Liver (tissue), 9 donors: Measurements from ENCODE around the gene PRPSAP2. TPM values are rescaled to one million over a fixed set of nuclear protein-coding genes. Genes with fewer than 3 reads are reported as not detected.

Source experiments
- DNase-seq: peaks from one replicate; pipeline ENCODE4 v3.0.0-alpha.2; 2017; ENCODE audit warnings: low spot score
- H3K27ac ChIP-seq, 2 donors: one replicate each; pipeline ENCODE4 v1.7.0; 2013; ENCODE audit warnings: inconsistent platforms in 2 of 2, low read length in 2 of 2, control low read depth in 1 of 2, low read depth in 1 of 2, mild to moderate bottlenecking in 1 of 2
- H3K27me3 ChIP-seq, 4 donors: one replicate each; pipeline versions ENCODE4 v1.6.1 to v1.7.0; 2013; ENCODE audit warnings: low read length in 3 of 4, inconsistent platforms in 1 of 4, mild to moderate bottlenecking in 1 of 4, moderate library complexity in 1 of 4; ENCODE audit not compliant: control insufficient read depth in 4 of 4, insufficient read depth in 4 of 4
- H3K36me3 ChIP-seq, 4 donors: one replicate each; pipeline versions ENCODE4 v1.6.1 to v1.7.0; 2013; ENCODE audit warnings: low read length in 3 of 4, mild to moderate bottlenecking in 3 of 4, low read depth in 1 of 4, moderate library complexity in 1 of 4; ENCODE audit not compliant: control insufficient read depth in 4 of 4, insufficient read depth in 3 of 4
- H3K4me1 ChIP-seq, 4 donors: one replicate each; pipeline versions ENCODE4 v1.6.1 to v1.7.0; 2013; ENCODE audit warnings: low read length in 3 of 4, mild to moderate bottlenecking in 3 of 4, moderate library complexity in 1 of 4; ENCODE audit not compliant: control insufficient read depth in 4 of 4, insufficient read depth in 4 of 4
- H3K4me3 ChIP-seq, 3 donors: one replicate each; pipeline versions ENCODE4 v1.6.1 to v1.7.0; 2013; ENCODE audit warnings: low read length in 3 of 3, control low read depth in 1 of 3, low read depth in 1 of 3, mild to moderate bottlenecking in 1 of 3
- H3K9ac ChIP-seq, 2 donors: one replicate each; pipeline ENCODE4 v1.7.0; 2013; ENCODE audit warnings: low read length in 2 of 2, mild to moderate bottlenecking in 2 of 2, moderate library complexity in 2 of 2, control low read depth in 1 of 2, low read depth in 1 of 2
- H3K9me3 ChIP-seq, 4 donors: one replicate each; pipeline versions ENCODE4 v1.6.1 to v1.7.0; 2013; ENCODE audit warnings: low read length in 3 of 4; ENCODE audit not compliant: control insufficient read depth in 4 of 4
- FOXA1 ChIP-seq: IDR thresholded peaks from 2 replicates; pipeline ENCODE4 v1.6.1; 2016; ENCODE audit warnings: antibody characterized with exemption
- FOXA2 ChIP-seq: IDR thresholded peaks from 2 replicates; pipeline ENCODE4 v1.6.1; 2016; ENCODE audit warnings: antibody characterized with exemption
- GABPA ChIP-seq, 2 donors: IDR thresholded peaks in 1 of 2; conservative IDR thresholded peaks in 1 of 2; 2 replicates each; pipeline ENCODE4 v1.6.1; 2016; ENCODE audit warnings: antibody characterized with exemption in 2 of 2, mild to moderate bottlenecking in 1 of 2, moderate library complexity in 1 of 2
- HNF4A ChIP-seq, 2 donors: conservative IDR thresholded peaks; 2 replicates each; pipeline ENCODE4 v1.6.1; 2016; ENCODE audit warnings: antibody characterized with exemption in 2 of 2, mild to moderate bottlenecking in 2 of 2
- HNF4G ChIP-seq: IDR thresholded peaks from 2 replicates; pipeline ENCODE4 v1.6.1; 2016; ENCODE audit warnings: antibody characterized with exemption
- JUND ChIP-seq, 2 donors: IDR thresholded peaks; 2 replicates each; pipeline ENCODE4 v1.6.1; 2016; ENCODE audit warnings: antibody characterized with exemption in 2 of 2
- NR2F2 ChIP-seq: IDR thresholded peaks from 2 replicates; pipeline ENCODE4 v1.6.1; 2016; ENCODE audit warnings: antibody characterized with exemption
- RAD21 ChIP-seq, 2 donors: IDR thresholded peaks; 2 replicates each; pipeline ENCODE4 v1.6.1; 2016; ENCODE audit warnings: antibody characterized with exemption in 2 of 2, mild to moderate bottlenecking in 2 of 2
- RXRA ChIP-seq, 2 donors: IDR thresholded peaks; 2 replicates each; pipeline ENCODE4 v1.6.1; 2017 to 2018; ENCODE audit warnings: antibody characterized with exemption in 2 of 2, mild to moderate bottlenecking in 1 of 2
- TAF1 ChIP-seq: conservative IDR thresholded peaks from 2 replicates; pipeline ENCODE4 v1.6.1; 2016; ENCODE audit warnings: antibody characterized with exemption, mild to moderate bottlenecking
- YY1 ChIP-seq: IDR thresholded peaks from 2 replicates; pipeline ENCODE4 v1.6.1; 2016; ENCODE audit warnings: antibody characterized with exemption, mild to moderate bottlenecking
- WGBS: extraction: QIAGEN DNeasy Blood & Tissue Kit; methylation state at CpG from one replicate; pipeline ENCODE4 v1.1.7; 2013; 5-methylcytosine and 5-hydroxymethylcytosine counted together
- polyA plus RNA-seq, 2 donors: library from polyadenylated mRNA; stranded (reverse) in 1 of 2; unstranded in 1 of 2; fragments of 200-250 nt in 1 of 2; fragments of >200 nt in 1 of 2; fragmentation: Nextera tagmentation in 1 of 2; extraction: Ambion mirVana in 1 of 2; gene quantifications; one replicate each; pipeline versions ENCODE4 v1.2.1 to v1.2.3, GENCODE V29; 2013 to 2015
- total RNA-seq, 2 donors: library from RNA; depleted of rRNA; stranded (reverse); fragments of >200 nt; gene quantifications; one replicate each; pipeline ENCODE4 v1.2.3, GENCODE V29; 2014
- TF ChIP-seq, protein P1 (sequence below): IDR thresholded peaks from 2 replicates; pipeline ENCODE4 v1.6.1; 2016; ENCODE audit warnings: antibody characterized with exemption, mild to moderate bottlenecking
- TF ChIP-seq, protein P2 (sequence below): fragments of 150-350 bp; IDR thresholded peaks from 2 replicates; pipeline ENCODE4 v1.5.1; 2017; ENCODE audit warnings: improper control_type of control experiment, low read depth, low read length; ENCODE audit not compliant: missing input control
- TF ChIP-seq, protein P3 (sequence below): IDR thresholded peaks from 2 replicates; pipeline ENCODE4 v1.6.1; 2016; ENCODE audit warnings: antibody characterized with exemption
- TF ChIP-seq, protein P4 (sequence below): IDR thresholded peaks from 2 replicates; pipeline ENCODE4 v1.6.1; 2016; ENCODE audit warnings: antibody characterized with exemption
- TF ChIP-seq, protein P5 (sequence below): IDR thresholded peaks from 2 replicates; pipeline ENCODE4 v1.6.1; 2016; ENCODE audit warnings: antibody characterized with exemption
- donor health status: healthy.
- donor health status: healthy.
- donor health status: healthy.
- donor health status: healthy.
- donor health status: healthy.

The PRPSAP2 gene
- total and polyA plus RNA-seq, 4 donors: 10.2 to 31.4 (median 16.7) TPM

DNA sequence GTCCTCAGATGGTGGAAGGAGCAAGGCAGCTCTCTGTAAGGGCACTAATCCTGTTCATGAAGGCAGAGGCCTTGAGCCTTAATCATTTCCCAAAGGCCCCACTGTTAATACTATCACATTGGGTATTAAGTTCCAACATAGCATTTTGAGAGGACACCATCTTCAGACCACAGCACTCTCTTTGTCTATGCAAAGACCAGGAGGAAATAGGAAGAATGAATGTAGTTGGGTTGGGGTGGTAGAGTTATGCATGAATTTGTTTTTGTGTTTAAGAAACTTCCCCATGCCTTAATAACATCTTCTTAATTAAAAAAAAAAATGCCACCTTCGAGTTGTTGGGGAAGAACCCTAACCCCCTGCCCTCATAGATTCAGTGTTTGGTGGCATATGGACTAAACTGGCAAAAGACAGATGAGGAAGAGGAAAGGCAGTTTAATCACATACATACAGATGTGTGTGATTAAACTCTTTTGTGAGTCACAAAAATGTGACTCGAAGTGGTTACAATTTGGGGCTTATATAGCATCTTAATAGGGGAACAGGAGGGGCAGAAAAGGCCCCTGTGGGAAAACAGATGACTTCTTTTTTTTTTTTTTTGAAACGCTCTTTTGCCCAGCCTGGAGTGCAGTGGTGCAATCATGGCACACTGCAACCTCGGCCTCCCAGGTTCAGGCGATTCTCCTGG, 59.0 kb downstream of the PRPSAP2 start:
- H3K27ac ChIP-seq: no peak overlapping the region
- no peaks in the 10 kb centered on the region for H3K9me3 ChIP-seq
- WGBS: 79% methylated on average over 5 of the region's 5 CpGs
- H3K27me3 ChIP-seq: no peaks in the 10 kb centered on the region
- TF ChIP-seq FOXA1 (no peak), HNF4G (no peak), RAD21 (IDR thresholded peaks at IDR 0.05) (no peak), JUND (IDR thresholded peaks at IDR 0.05) (no peak), TAF1 (no peak), RXRA (IDR thresholded peaks at IDR 0.05) (no peak), GABPA (IDR thresholded peaks at IDR 0.05 in 1 of 2, conservative IDR thresholded peaks at IDR 0.05 in 1 of 2) (no peak), YY1 (no peak), NR2F2 (no peak), FOXA2 (no peak), HNF4A (conservative IDR thresholded peaks at IDR 0.05) (no peak)
- TF ChIP-seq, protein P1, sequence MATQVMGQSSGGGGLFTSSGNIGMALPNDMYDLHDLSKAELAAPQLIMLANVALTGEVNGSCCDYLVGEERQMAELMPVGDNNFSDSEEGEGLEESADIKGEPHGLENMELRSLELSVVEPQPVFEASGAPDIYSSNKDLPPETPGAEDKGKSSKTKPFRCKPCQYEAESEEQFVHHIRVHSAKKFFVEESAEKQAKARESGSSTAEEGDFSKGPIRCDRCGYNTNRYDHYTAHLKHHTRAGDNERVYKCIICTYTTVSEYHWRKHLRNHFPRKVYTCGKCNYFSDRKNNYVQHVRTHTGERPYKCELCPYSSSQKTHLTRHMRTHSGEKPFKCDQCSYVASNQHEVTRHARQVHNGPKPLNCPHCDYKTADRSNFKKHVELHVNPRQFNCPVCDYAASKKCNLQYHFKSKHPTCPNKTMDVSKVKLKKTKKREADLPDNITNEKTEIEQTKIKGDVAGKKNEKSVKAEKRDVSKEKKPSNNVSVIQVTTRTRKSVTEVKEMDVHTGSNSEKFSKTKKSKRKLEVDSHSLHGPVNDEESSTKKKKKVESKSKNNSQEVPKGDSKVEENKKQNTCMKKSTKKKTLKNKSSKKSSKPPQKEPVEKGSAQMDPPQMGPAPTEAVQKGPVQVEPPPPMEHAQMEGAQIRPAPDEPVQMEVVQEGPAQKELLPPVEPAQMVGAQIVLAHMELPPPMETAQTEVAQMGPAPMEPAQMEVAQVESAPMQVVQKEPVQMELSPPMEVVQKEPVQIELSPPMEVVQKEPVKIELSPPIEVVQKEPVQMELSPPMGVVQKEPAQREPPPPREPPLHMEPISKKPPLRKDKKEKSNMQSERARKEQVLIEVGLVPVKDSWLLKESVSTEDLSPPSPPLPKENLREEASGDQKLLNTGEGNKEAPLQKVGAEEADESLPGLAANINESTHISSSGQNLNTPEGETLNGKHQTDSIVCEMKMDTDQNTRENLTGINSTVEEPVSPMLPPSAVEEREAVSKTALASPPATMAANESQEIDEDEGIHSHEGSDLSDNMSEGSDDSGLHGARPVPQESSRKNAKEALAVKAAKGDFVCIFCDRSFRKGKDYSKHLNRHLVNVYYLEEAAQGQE: no peak
- TF ChIP-seq, protein P2, sequence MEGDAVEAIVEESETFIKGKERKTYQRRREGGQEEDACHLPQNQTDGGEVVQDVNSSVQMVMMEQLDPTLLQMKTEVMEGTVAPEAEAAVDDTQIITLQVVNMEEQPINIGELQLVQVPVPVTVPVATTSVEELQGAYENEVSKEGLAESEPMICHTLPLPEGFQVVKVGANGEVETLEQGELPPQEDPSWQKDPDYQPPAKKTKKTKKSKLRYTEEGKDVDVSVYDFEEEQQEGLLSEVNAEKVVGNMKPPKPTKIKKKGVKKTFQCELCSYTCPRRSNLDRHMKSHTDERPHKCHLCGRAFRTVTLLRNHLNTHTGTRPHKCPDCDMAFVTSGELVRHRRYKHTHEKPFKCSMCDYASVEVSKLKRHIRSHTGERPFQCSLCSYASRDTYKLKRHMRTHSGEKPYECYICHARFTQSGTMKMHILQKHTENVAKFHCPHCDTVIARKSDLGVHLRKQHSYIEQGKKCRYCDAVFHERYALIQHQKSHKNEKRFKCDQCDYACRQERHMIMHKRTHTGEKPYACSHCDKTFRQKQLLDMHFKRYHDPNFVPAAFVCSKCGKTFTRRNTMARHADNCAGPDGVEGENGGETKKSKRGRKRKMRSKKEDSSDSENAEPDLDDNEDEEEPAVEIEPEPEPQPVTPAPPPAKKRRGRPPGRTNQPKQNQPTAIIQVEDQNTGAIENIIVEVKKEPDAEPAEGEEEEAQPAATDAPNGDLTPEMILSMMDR: no peak
- TF ChIP-seq, protein P3, sequence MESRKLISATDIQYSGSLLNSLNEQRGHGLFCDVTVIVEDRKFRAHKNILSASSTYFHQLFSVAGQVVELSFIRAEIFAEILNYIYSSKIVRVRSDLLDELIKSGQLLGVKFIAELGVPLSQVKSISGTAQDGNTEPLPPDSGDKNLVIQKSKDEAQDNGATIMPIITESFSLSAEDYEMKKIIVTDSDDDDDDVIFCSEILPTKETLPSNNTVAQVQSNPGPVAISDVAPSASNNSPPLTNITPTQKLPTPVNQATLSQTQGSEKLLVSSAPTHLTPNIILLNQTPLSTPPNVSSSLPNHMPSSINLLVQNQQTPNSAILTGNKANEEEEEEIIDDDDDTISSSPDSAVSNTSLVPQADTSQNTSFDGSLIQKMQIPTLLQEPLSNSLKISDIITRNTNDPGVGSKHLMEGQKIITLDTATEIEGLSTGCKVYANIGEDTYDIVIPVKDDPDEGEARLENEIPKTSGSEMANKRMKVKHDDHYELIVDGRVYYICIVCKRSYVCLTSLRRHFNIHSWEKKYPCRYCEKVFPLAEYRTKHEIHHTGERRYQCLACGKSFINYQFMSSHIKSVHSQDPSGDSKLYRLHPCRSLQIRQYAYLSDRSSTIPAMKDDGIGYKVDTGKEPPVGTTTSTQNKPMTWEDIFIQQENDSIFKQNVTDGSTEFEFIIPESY: no peak
- TF ChIP-seq, protein P4, sequence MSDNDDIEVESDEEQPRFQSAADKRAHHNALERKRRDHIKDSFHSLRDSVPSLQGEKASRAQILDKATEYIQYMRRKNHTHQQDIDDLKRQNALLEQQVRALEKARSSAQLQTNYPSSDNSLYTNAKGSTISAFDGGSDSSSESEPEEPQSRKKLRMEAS: no peak
- TF ChIP-seq, protein P5, sequence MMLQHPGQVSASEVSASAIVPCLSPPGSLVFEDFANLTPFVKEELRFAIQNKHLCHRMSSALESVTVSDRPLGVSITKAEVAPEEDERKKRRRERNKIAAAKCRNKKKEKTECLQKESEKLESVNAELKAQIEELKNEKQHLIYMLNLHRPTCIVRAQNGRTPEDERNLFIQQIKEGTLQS: no peak
- H3K4me1 ChIP-seq: peaks cover 5 to 18% (median 11%) of the 10 kb centered on the region in 4 donors
- H3K36me3 ChIP-seq: peaks cover 3 to 29% (median 19%) of the 10 kb centered on the region in 4 donors
- H3K9ac ChIP-seq: no peak overlapping the region
- no peak for DNase-seq
- H3K4me3 ChIP-seq: no peak overlapping the region
